SIG-M5 treated with dmso at 0.1 percent for 504 hours (cell line): ENCODE data around the gene CD300LF.

ENCODE experiments used
- DNase-seq: peaks from one replicate; lab custom pipeline; 2025; ENCODE audit not compliant: unreplicated experiment; lab: John Stamatoyannopoulos, UW

Gene CD300LF

DNA sequence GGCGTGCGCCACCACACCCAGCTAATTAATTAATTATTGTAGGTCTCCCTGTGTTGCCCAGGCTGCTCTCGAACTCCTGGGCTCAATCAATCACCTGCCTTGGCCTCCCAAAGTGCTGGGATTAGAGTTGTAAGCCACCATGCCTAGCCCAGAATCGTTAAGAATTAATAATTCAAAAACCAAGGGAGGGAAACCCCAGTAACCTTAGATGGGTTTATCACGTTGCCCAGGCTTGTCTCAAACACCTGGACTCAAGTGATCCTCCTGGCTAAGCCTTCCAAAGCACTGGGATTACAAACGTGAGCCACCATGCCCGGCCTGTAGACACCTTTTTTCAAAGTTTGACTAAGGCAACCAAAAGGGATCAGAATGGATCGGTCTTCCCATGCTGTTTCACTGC is 21.6 kb downstream of the CD300LF start:
- DNase-seq = no peak

- DNase-seq = peak; percentile 99
Measured at GRCh38 chr17:74690409-74690825, 22.3 kb downstream of the CD300LF start.

DNA sequence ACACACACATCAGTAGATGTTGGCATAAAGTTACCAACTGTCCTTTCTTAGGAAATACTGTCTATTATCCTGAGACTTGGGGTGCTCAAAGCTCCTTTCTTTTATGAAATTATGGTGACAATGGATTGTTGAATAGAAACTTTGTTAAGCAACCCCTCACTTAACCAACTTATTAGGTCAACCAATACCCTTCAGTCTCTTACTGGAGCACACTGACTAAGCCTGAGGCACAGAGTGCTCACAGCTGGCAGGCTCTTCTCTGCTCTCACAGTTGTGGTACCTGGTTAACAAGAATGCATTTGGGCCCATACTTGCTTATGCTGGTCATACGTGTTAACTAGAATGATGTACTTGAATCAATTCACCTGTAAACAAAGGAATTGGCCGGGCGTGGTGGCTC is 24.8 kb downstream of the CD300LF start:
- DNase-seq = peak; percentile 52

DNA sequence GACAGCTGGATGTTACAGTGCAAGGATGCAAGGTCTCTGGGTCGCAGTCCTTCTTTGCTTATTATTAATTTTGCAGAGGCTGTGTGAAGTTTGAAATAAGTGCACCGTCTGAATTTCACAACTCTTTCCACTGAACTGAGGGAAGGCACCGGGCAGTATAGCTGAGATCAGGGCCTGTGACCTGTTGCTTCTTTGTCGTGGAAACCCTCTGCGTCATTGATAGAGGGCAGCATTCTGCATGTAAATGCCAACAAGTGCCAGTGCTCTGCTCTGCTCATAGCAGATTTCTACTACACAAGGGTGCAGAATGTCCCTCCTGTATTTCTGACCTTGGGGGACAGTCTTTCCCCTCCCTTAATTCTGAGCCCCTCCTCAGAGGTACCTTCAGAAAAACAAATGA is 26.0 kb downstream of the CD300LF start:
- peak; percentile 49 for DNase-seq

- DNase-seq = no peak
Measured at GRCh38 chr17:74682471-74683190, 30.1 kb downstream of the CD300LF start.

- peak; percentile 66 for DNase-seq
Measured at GRCh38 chr17:74682028-74682427, 30.7 kb downstream of the CD300LF start.

DNA sequence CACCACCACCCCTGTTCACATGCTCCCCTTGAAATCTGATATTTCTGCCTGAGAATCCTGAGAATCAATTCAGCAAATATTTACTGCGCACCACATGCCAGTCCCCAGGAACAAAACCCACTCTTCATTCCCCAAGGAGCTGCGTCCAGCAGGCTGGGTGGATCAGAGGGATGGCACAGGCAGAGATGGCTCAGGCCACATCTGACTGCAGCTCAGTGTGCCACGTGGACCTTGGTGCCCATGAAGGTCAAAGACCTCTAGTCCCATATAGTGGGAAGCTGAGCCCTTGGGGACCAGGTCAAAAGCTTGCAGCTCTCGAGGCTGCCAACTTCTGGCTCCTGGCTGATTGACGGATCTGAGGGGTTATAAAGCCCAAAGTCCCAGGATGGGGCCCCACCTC is 31.8 kb downstream of the CD300LF start:
- DNase-seq = no peak

DNA sequence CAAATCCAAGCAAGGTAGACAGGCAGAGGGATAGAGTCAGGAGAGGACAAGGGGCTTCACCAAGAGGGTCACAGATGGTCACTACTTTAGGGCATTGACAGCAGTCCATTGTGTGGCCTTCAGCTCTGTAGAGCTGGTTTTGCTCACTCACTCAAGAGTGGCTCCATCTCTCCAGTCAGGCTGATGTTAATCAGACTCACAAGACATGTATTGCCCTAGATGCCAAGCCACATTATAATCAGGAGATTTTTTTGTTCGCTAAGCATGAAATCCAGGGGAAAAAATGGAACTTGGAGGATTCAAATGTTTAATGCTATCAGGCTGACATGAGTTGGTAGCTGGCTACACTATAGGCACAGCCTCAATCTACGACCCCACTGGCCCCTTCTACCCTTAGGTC is 32.5 kb downstream of the CD300LF start:
- DNase-seq = no peak

DNA sequence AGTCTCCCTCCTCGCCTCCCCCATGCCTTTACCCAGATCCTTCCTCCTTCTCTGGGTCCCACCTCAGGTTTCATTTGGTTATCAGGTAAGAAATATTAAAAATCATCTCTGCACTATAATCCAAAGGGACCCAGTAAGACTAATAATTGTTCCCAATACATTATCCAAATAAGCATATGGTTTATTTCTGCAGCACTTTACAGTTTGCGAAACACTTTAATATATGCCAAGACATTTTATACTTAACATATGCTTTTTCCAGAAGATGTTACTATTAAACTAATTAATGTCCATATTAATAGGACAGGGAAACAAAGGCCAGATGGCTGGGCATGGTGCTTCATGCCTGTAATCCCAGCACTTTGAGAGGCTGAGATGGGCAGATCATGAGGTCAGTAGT is 33.3 kb downstream of the CD300LF start:
- DNase-seq = no peak

DNA sequence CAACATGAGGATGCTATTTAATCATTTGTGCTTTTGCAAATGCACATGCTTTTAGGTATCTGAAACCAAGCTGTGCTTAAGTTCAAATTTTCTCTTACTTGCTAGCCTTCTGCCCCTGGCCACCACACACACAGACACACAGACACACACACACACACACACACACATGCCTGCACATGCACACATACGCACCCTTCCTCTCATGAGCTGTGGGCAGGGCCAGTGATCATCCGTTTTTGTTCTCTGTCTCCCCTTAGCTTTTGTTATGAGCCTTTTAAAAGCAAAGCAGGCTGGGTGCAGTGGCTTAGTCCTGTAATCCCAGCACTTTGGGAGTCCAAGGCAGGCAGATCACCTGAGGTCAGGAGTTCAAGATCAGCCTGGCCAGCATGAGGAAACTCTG is 34.2 kb downstream of the CD300LF start:
- DNase-seq = no peak

DNA sequence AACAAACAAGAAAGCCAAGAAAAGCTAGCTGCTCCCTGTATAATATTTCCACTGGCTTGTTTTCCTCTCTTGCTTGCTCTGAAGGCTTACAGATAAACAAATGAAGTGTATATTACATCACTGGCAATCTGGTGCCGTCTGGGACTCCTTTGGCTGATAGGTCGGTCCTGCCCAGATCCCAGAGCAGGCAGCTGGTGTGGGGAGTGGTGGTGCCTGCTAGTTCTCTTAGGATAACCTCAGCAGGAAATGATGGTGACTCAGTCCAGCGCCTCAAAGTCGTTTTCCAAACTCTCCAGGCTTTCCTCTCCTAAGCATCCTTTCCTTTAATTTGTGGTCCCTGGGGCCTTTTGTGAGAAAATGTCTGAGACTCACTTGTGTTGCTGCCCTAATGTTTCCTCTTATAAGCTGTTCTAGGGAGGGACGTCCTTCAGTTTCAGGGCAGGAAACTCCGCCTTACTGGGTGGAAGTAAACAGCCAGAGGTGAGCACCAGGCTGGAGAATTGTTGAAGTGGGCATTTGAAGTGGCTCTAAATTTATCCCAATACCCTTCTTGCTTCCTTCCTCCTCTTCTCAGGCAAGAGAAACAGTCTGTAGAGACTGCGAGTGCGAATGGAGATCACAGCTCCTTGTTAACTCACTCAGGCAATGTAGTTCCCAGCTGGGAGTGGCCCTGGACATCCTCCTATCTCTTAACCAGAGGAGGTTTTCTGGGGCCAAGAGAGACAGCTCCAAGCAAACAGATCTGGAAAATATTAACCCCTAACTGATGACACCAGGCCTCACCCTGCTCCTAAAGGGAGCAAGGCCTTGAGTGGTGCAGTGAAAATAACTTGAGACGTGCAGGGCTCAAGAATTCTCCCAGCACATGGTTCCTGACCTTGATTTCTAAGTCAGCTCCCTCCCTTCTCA is 34.9 kb downstream of the CD300LF start:
- no peak for DNase-seq

- DNase-seq = peak; percentile 41
Measured at GRCh38 chr17:74671031-74671771, 41.5 kb downstream of the CD300LF start.

DNA sequence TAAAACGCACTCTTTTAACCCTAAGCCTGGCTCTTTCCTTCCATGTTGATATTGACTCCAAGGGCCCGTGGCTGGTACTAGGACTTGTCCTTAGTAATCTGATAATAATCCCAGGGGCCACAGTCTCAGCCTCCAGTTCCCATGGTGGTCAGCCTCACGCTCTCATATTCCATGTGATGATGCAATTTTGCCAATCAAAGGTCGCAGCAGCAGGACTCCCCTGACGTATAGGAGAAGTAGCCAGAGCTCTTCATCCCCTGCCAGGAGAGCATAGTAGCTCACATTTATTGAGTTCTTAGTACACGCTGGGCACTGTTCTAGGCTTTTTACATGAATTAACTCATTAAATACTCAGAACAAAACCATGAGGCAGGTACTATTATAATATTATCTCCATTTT is 42.4 kb downstream of the CD300LF start:
- no peak for DNase-seq

- DNase-seq = no peak
Measured at GRCh38 chr17:74663561-74663960, 49.2 kb downstream of the CD300LF start.

DNA sequence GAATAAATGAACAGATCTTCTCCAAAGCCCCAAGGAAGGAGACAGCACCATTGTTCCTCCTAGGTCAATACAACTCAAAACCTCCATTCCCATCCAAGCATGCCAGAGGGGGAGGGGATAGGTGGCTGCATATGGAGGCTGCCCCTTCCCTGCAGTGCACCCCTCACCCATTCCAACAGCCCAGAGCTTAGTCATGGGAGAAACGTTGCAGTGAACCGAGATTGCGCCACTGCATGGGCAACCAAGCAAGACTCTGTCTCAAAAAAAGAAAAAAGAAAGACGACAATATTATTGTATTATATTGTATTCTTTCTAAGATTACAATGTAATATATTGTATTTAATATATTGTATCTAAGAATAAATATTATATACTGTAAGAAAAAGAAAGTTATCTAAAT is 52.8 kb downstream of the CD300LF start:
- no peak for DNase-seq

GRCh38 chr17:74658620-74659019 is 54.1 kb downstream of the CD300LF start:
- DNase-seq = no peak

- no peak for DNase-seq
Measured at GRCh38 chr17:74654742-74655141, 58.0 kb downstream of the CD300LF start.

DNA sequence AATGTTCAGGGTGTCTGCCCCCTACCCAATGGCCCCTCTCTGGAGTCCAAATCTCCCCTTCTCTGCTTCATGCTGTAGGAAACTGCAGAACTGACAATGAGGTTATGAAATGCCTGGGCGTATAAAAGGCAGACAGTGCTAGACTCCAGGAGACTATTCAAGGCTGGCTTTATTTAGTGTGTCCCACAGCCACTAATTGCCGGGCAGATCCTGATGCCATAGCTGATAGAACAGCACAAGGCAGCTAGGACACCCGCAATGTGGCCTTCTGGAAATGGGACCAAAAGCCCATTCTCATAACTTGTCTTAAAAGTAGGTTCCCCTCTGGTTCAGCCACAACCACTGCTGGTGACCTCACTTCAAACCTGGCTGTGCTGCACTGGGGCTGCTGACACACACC is 60.7 kb downstream of the CD300LF start:
- DNase-seq = no peak

GRCh38 chr17:74649909-74650308 is 62.8 kb downstream of the CD300LF start:
- no peak for DNase-seq

GRCh38 chr17:74647871-74648672 is 64.7 kb downstream of the CD300LF start:
- no peak for DNase-seq

GRCh38 chr17:74646231-74646630 is 66.5 kb downstream of the CD300LF start:
- peak; percentile 68 for DNase-seq
